GM23338 (cell line): ENCODE measurements around the gene ZNF282. TPM values are rescaled to one million over a fixed set of nuclear protein-coding genes. Genes with fewer than 3 reads are reported as not detected.

ENCODE experiments used
- ATAC-seq: fragments of 200-7000 bp; cut with Tn5 transposase; 3 replicates; pipeline ENCODE4 v1.9.1; 2020
- DNase-seq: peaks from one replicate; pipeline ENCODE4 v3.0.0-alpha.2; 2015; ENCODE audit warnings: low spot score
- H2AFZ ChIP-seq: fragments of 200-600 bp; sonication (generic); 2 replicates; pipeline ENCODE4 v1.8.0; 2016; ENCODE audit warnings: antibody characterized with exemption, mild to moderate bottlenecking, moderate library complexity
- H3F3A ChIP-seq: fragments of 200-600 bp; sonication (generic); replicated peaks from 2 replicates; pipeline ENCODE4 v1.8.0; 2017; ENCODE audit warnings: antibody characterized with exemption, mixed run types, low read depth
- H3K27ac ChIP-seq: fragments of 200-600 bp; sonication (generic); 2 replicates; pipeline ENCODE4 v1.6.1; 2016; ENCODE audit warnings: low read depth
- H3K27me3 ChIP-seq: fragments of 200-600 bp; sonication (generic); 2 replicates; pipeline ENCODE4 v1.8.0; 2016; ENCODE audit warnings: mild to moderate bottlenecking, mixed run types, moderate library complexity; ENCODE audit not compliant: insufficient read depth
- H3K36me3 ChIP-seq: fragments of 200-600 bp; sonication (generic); 2 replicates; pipeline ENCODE4 v1.8.0; 2016; ENCODE audit warnings: mild to moderate bottlenecking; ENCODE audit not compliant: insufficient read depth
- H3K4me1 ChIP-seq: fragments of 200-600 bp; sonication (generic); 2 replicates; pipeline ENCODE4 v1.8.0; 2016; ENCODE audit warnings: mild to moderate bottlenecking, moderate library complexity; ENCODE audit not compliant: insufficient read depth
- H3K4me2 ChIP-seq: fragments of 200-600 bp; sonication (generic); 2 replicates; pipeline ENCODE4 v1.7.1; 2017; ENCODE audit warnings: mixed run types
- H3K4me3 ChIP-seq: fragments of 200-600 bp; sonication (generic); 2 replicates; pipeline ENCODE4 v1.6.1; 2016; ENCODE audit warnings: mixed run types
- H3K79me2 ChIP-seq: fragments of 200-600 bp; sonication (generic); replicated peaks from 2 replicates; pipeline ENCODE4 v1.8.0; 2017; ENCODE audit warnings: mild to moderate bottlenecking; ENCODE audit not compliant: insufficient read depth
- H3K9me2 ChIP-seq: fragments of 200-600 bp; sonication (generic); 2 replicates; pipeline ENCODE4 v1.8.0; 2017; ENCODE audit not compliant: insufficient read depth
- H4K20me1 ChIP-seq: fragments of 200-600 bp; sonication (generic); replicated peaks from 2 replicates; pipeline ENCODE4 v1.8.0; 2017; ENCODE audit warnings: mild to moderate bottlenecking; ENCODE audit not compliant: insufficient read depth
- H3K27ac Mint-ChIP-seq: 2 replicates; pipeline ENCODE4 v1.8.0; 2020; ENCODE audit warnings: inconsistent platforms, mild to moderate bottlenecking, moderate library complexity, mixed read lengths
- H3K27me3 Mint-ChIP-seq: 3 replicates; pipeline ENCODE4 v1.8.0; 2022; ENCODE audit warnings: low read depth, mild to moderate bottlenecking, moderate library complexity, mixed read lengths, inconsistent platforms; ENCODE audit not compliant: insufficient read depth, poor library complexity
- H3K36me3 Mint-ChIP-seq: 3 replicates; pipeline ENCODE4 v1.8.0; 2021; ENCODE audit warnings: low read depth, mild to moderate bottlenecking, inconsistent platforms, moderate library complexity, mixed read lengths
- H3K4me1 Mint-ChIP-seq: 3 replicates; pipeline ENCODE4 v1.8.0; 2020; ENCODE audit warnings: mild to moderate bottlenecking, inconsistent platforms, mixed read lengths
- H3K4me3 Mint-ChIP-seq: 3 replicates; pipeline ENCODE4 v1.8.0; 2021; ENCODE audit warnings: moderate library complexity, mild to moderate bottlenecking, inconsistent platforms, mixed read lengths
- H3K9me3 Mint-ChIP-seq: 3 replicates; pipeline ENCODE4 v1.8.0; 2020; ENCODE audit warnings: moderate library complexity, mild to moderate bottlenecking, inconsistent platforms, mixed read lengths
- CREB1 ChIP-seq: fragments of 250-450 bp; sonication (Bioruptor Pico); IDR thresholded peaks from 2 replicates; pipeline ENCODE4 v1.5.0; 2020; ENCODE audit warnings: low read depth, mild to moderate bottlenecking, moderate library complexity
- CTCF ChIP-seq, 2 experiments: fragments of 200-600 bp in 1 of 2; sonication (generic) in 1 of 2; conservative IDR thresholded peaks; 2 replicates each; pipeline versions ENCODE4 v1.5.1 to v1.6.1; 2016 to 2017; ENCODE audit warnings: antibody characterized with exemption in 2 of 2, low read depth in 2 of 2, mild to moderate bottlenecking in 2 of 2, moderate library complexity in 1 of 2
- ETS1 ChIP-seq: IDR thresholded peaks from 2 replicates; pipeline ENCODE4 v1.6.1; 2016; ENCODE audit warnings: antibody characterized with exemption
- EZH2 ChIP-seq: fragments of 200-600 bp; sonication (generic); IDR thresholded peaks from one replicate; pipeline ENCODE4 v1.8.0; 2017; ENCODE audit warnings: antibody characterized with exemption, mild to moderate bottlenecking, low read depth; ENCODE audit not compliant: unreplicated experiment
- JUNB ChIP-seq: IDR thresholded peaks from one replicate; pipeline ENCODE4 v1.6.1; 2016; ENCODE audit warnings: antibody characterized with exemption; ENCODE audit not compliant: unreplicated experiment
- ZNF114 ChIP-seq: fragments of 250-450 bp; sonication (Bioruptor Pico); IDR thresholded peaks from 2 replicates; pipeline ENCODE4 v1.5.0; 2020; ENCODE audit warnings: mild to moderate bottlenecking, moderate library complexity
- polyA plus RNA-seq: library from polyadenylated mRNA; unstranded; fragments of >200 nt; fragmentation: Nextera tagmentation; extraction: Ambion mirVana; gene quantifications from 2 replicates; pipeline ENCODE4 v1.2.1, GENCODE V29; 2016
- total RNA-seq: library from RNA; depleted of rRNA; stranded (reverse); fragments of >200 nt; shearing (Covaris generic); gene quantifications from 2 replicates; pipeline ENCODE4 v1.2.3, GENCODE V29; 2014

Gene ZNF282
- total and polyA plus RNA-seq, 2 experiments from 2014 or later = 7.2 to 36.3 TPM

- 0 out of 2 replicates have a peak, but pooled peaks cover 7% of the 10 kb centered on the region for H3K4me1 ChIP-seq
- no peak overlapping the region for H3K4me3 Mint-ChIP-seq
- H4K20me1 ChIP-seq = peaks cover 6% of the 10 kb centered on the region; the same call in 1 of the 2 replicates
- H3K36me3 ChIP-seq = no peaks in the 10 kb centered on the region
- peaks cover 4% of the 10 kb centered on the region; the same call in 1 of the 2 replicates for H3K27me3 ChIP-seq
- H3K27ac ChIP-seq = no peak overlapping the region
- no peak for TF ChIP-seq ETS1
- TF ChIP-seq CTCF (conservative IDR thresholded peaks at IDR 0.05; ENCODE audit: low read depth in 2 of 2) = no peak
- no peak for TF ChIP-seq EZH2
- no peak for TF ChIP-seq CREB1 (CRISPR knock-in tag)
- no peak for TF ChIP-seq ZNF114 (CRISPR knock-in tag)
- no peak overlapping the region for H3K4me2 ChIP-seq
- H3K4me3 ChIP-seq = no peak overlapping the region
- no peaks in the 10 kb centered on the region for H3K9me2 ChIP-seq
- H2AFZ ChIP-seq = no peak overlapping the region
- peaks cover 3% of the 10 kb centered on the region for H3K27me3 Mint-ChIP-seq
- H3K9me3 Mint-ChIP-seq = peaks cover 2% of the 10 kb centered on the region; the same call in 2 of the 3 replicates
- ATAC-seq (no peak), DNase-seq (no peak)
- H3K79me2 ChIP-seq = peaks cover 27% of the 10 kb centered on the region
- peaks cover 11% of the 10 kb centered on the region for H3K36me3 Mint-ChIP-seq
- no peak overlapping the region for H3K27ac Mint-ChIP-seq
- H3F3A ChIP-seq = peaks cover 3% of the 10 kb centered on the region; the same call in 1 of the 2 replicates
- H3K4me1 Mint-ChIP-seq = peaks cover 9% of the 10 kb centered on the region
These were observed 42.2 kb downstream of the ZNF282 start for GRCh38 chr7:149237502-149237901.

GRCh38 chr7:149238051-149238450, 42.7 kb downstream of the ZNF282 start:
- no peaks in the 10 kb centered on the region for H3K9me2 ChIP-seq
- no peak overlapping the region for H3K4me2 ChIP-seq
- no peaks in the 10 kb centered on the region for H3K36me3 ChIP-seq
- Mint-ChIP-seq H3K4me3 (no peak overlapping the region; the same call in 2 of the 3 replicates), H3K36me3 (peaks cover 15% of the 10 kb centered on the region), H3K27me3 (peaks cover 3% of the 10 kb centered on the region), H3K4me1 (peaks cover 9% of the 10 kb centered on the region), H3K27ac (no peak overlapping the region), H3K9me3 (peaks cover 7% of the 10 kb centered on the region; the same call in 2 of the 3 replicates)
- no peak overlapping the region for H2AFZ ChIP-seq
- H3K27ac ChIP-seq = no peak overlapping the region
- DNase-seq = no peak
- no peak for TF ChIP-seq JUNB
- no peak for ATAC-seq
- H3F3A ChIP-seq = peaks cover 3% of the 10 kb centered on the region; the same call in 1 of the 2 replicates
- peaks cover 4% of the 10 kb centered on the region; the same call in 1 of the 2 replicates for H3K27me3 ChIP-seq
- peaks cover 6% of the 10 kb centered on the region; the same call in 1 of the 2 replicates for H4K20me1 ChIP-seq
- H3K4me1 ChIP-seq = 0 out of 2 replicates have a peak, but pooled peaks cover 7% of the 10 kb centered on the region
- H3K4me3 ChIP-seq = no peak overlapping the region
- H3K79me2 ChIP-seq = peaks cover 33% of the 10 kb centered on the region
